Astrocyte (in vitro differentiated cells and primary cell): ENCODE data around the gene COL23A1.

Experiments used
- EZH2 ChIP-seq: IDR thresholded peaks from 2 replicates; pipeline ENCODE4 v1.6.1; 2012; ENCODE audit warnings: mild to moderate bottlenecking, low read length, inconsistent platforms; ENCODE audit not compliant: insufficient read depth
- TF ChIP-seq, protein P1 (sequence below): IDR thresholded peaks from 2 replicates; pipeline ENCODE4 v1.5.1; 2011; ENCODE audit warnings: low read depth, mild to moderate bottlenecking, inconsistent platforms, low read length, moderate library complexity; ENCODE audit not compliant: insufficient read depth

GRCh38 chr5:178527458-178528307 lies 62.5 kb downstream of the COL23A1 start:
- no peak for TF ChIP-seq EZH2
- TF ChIP-seq, protein P1, sequence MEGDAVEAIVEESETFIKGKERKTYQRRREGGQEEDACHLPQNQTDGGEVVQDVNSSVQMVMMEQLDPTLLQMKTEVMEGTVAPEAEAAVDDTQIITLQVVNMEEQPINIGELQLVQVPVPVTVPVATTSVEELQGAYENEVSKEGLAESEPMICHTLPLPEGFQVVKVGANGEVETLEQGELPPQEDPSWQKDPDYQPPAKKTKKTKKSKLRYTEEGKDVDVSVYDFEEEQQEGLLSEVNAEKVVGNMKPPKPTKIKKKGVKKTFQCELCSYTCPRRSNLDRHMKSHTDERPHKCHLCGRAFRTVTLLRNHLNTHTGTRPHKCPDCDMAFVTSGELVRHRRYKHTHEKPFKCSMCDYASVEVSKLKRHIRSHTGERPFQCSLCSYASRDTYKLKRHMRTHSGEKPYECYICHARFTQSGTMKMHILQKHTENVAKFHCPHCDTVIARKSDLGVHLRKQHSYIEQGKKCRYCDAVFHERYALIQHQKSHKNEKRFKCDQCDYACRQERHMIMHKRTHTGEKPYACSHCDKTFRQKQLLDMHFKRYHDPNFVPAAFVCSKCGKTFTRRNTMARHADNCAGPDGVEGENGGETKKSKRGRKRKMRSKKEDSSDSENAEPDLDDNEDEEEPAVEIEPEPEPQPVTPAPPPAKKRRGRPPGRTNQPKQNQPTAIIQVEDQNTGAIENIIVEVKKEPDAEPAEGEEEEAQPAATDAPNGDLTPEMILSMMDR, result no peak
